KMS-11 (cell line): ENCODE measurements around the gene COPG1.

Experiments used
- H2AFZ ChIP-seq: fragments of 200-600 bp; sonication (generic); 2 replicates; pipeline ENCODE4 v1.6.1; 2016; ENCODE audit warnings: antibody characterized with exemption, mixed run types, low read depth
- H3K27ac ChIP-seq: fragments of 200-600 bp; sonication (generic); 2 replicates; pipeline ENCODE4 v1.6.1; 2016; ENCODE audit warnings: mild to moderate bottlenecking, mixed run types
- H3K27me3 ChIP-seq: fragments of 200-600 bp; sonication (generic); 2 replicates; pipeline ENCODE4 v1.6.1; 2017; ENCODE audit warnings: mild to moderate bottlenecking, low read depth, mixed run types, moderate library complexity; ENCODE audit not compliant: insufficient read depth
- H3K36me3 ChIP-seq: fragments of 200-600 bp; sonication (generic); 2 replicates; pipeline ENCODE4 v1.6.1; 2017; ENCODE audit warnings: mild to moderate bottlenecking, mixed run types; ENCODE audit not compliant: insufficient read depth
- H3K4me1 ChIP-seq: fragments of 200-600 bp; sonication (generic); 2 replicates; pipeline ENCODE4 v1.6.1; 2016; ENCODE audit warnings: mild to moderate bottlenecking, low read depth, mixed run types; ENCODE audit not compliant: poor library complexity, severe bottlenecking
- H3K4me2 ChIP-seq: fragments of 200-600 bp; sonication (generic); 2 replicates; pipeline ENCODE4 v1.7.0; 2016; ENCODE audit warnings: mild to moderate bottlenecking, mixed run types
- H3K4me3 ChIP-seq: fragments of 200-600 bp; sonication (generic); IDR thresholded peaks from 2 replicates; pipeline ENCODE4 v1.6.1; 2017; ENCODE audit warnings: low read depth, low read length, mixed read lengths; ENCODE audit not compliant: insufficient read depth
- H3K79me2 ChIP-seq: fragments of 200-600 bp; sonication (generic); 2 replicates; pipeline ENCODE4 v1.6.1; 2016; ENCODE audit warnings: low read depth, mixed run types; ENCODE audit not compliant: insufficient read depth
- H3K9ac ChIP-seq: fragments of 200-600 bp; sonication (generic); 2 replicates; pipeline ENCODE4 v1.6.1; 2016; ENCODE audit warnings: mild to moderate bottlenecking, mixed run types
- H4K20me1 ChIP-seq: fragments of 200-600 bp; sonication (generic); 2 replicates; pipeline ENCODE4 v1.6.1; 2016; ENCODE audit warnings: mild to moderate bottlenecking, mixed run types; ENCODE audit not compliant: insufficient read depth
- CTCF ChIP-seq: fragments of 200-600 bp; sonication (generic); conservative IDR thresholded peaks from 2 replicates; pipeline ENCODE4 v1.6.1; 2017; ENCODE audit warnings: low read depth, mild to moderate bottlenecking, antibody characterized with exemption, low read length, moderate library complexity, mixed read lengths

COPG1 gene

GRCh38 chr3:129282727-129283327, 33.4 kb downstream of the COPG1 start:
- no peaks in the 10 kb centered on the region for H3K36me3 ChIP-seq
- H3K4me1 ChIP-seq, result peaks cover 63% of the 10 kb centered on the region
- H4K20me1 ChIP-seq, result 0 out of 2 replicates have a peak, but pooled peaks cover 3% of the 10 kb centered on the region
- H3K9ac ChIP-seq, result no peak overlapping the region; the same call in 1 of the 2 replicates
- H3K27me3 ChIP-seq, result peaks cover 6% of the 10 kb centered on the region; the same call in 1 of the 2 replicates
- no peak for TF ChIP-seq CTCF
- H3K4me3 ChIP-seq, result no peak overlapping the region
- peaks cover 5% of the 10 kb centered on the region; the same call in 1 of the 2 replicates for H3K79me2 ChIP-seq
- H2AFZ ChIP-seq, result no peak overlapping the region
- H3K27ac ChIP-seq, result peak overlapping the region; percentile 54
- H3K4me2 ChIP-seq, result peak overlapping the region; percentile 45

- H3K4me2 ChIP-seq, result no peak overlapping the region
- no peaks in the 10 kb centered on the region for H3K36me3 ChIP-seq
- H3K27ac ChIP-seq, result no peak overlapping the region
- no peak overlapping the region for H3K4me3 ChIP-seq
- TF ChIP-seq CTCF, result no peak
- H3K9ac ChIP-seq, result no peak overlapping the region
- H3K4me1 ChIP-seq, result peaks cover 37% of the 10 kb centered on the region
- H4K20me1 ChIP-seq, result 0 out of 2 replicates have a peak, but pooled peaks cover 3% of the 10 kb centered on the region
- H2AFZ ChIP-seq, result no peak overlapping the region
- H3K27me3 ChIP-seq, result no peaks in the 10 kb centered on the region; the same call in 1 of the 2 replicates
- H3K79me2 ChIP-seq, result peaks cover 5% of the 10 kb centered on the region; the same call in 1 of the 2 replicates
Measured at GRCh38 chr3:129286081-129286480, 36.7 kb downstream of the COPG1 start.

- Histone ChIP-seq H4K20me1 (no peaks in the 10 kb centered on the region), H3K79me2 (peaks cover 5% of the 10 kb centered on the region; the same call in 1 of the 2 replicates), H3K4me1 (peaks cover 13% of the 10 kb centered on the region), H3K27ac (no peak overlapping the region), H2AFZ (no peak overlapping the region), H3K4me2 (no peak overlapping the region), H3K27me3 (no peaks in the 10 kb centered on the region; the same call in 1 of the 2 replicates), H3K36me3 (no peaks in the 10 kb centered on the region), H3K4me3 (no peak overlapping the region), H3K9ac (no peak overlapping the region)
- no peak for TF ChIP-seq CTCF
Measured at GRCh38 chr3:129288446-129288845, 39.0 kb downstream of the COPG1 start.

GRCh38 chr3:129289201-129289921, 40.0 kb downstream of the COPG1 start:
- Histone ChIP-seq H3K27ac (no peak overlapping the region), H3K4me2 (no peak overlapping the region), H3K9ac (no peak overlapping the region), H3K4me3 (no peak overlapping the region), H3K27me3 (no peaks in the 10 kb centered on the region; the same call in 1 of the 2 replicates), H3K79me2 (peaks cover 1% of the 10 kb centered on the region; the same call in 1 of the 2 replicates), H4K20me1 (no peaks in the 10 kb centered on the region), H2AFZ (no peak overlapping the region), H3K36me3 (no peaks in the 10 kb centered on the region), H3K4me1 (peaks cover 4% of the 10 kb centered on the region)
- no peak for TF ChIP-seq CTCF
